NCI-H82 (cell line): ENCODE data around the gene TMEM25.
"Not testable (repeated sequence)": the region's sequence is repeated elsewhere in the genome, so short reads cannot be mapped to it uniquely, and the experiment has no call there.

Source experiments
- DNase-seq: peaks from one replicate; lab custom pipeline; 2025; lab: John Stamatoyannopoulos, UW

TMEM25 gene

GRCh38 chr11:118532852-118533768 is 2.1 kb downstream of the TMEM25 start:
- DNase-seq = no peak

DNA sequence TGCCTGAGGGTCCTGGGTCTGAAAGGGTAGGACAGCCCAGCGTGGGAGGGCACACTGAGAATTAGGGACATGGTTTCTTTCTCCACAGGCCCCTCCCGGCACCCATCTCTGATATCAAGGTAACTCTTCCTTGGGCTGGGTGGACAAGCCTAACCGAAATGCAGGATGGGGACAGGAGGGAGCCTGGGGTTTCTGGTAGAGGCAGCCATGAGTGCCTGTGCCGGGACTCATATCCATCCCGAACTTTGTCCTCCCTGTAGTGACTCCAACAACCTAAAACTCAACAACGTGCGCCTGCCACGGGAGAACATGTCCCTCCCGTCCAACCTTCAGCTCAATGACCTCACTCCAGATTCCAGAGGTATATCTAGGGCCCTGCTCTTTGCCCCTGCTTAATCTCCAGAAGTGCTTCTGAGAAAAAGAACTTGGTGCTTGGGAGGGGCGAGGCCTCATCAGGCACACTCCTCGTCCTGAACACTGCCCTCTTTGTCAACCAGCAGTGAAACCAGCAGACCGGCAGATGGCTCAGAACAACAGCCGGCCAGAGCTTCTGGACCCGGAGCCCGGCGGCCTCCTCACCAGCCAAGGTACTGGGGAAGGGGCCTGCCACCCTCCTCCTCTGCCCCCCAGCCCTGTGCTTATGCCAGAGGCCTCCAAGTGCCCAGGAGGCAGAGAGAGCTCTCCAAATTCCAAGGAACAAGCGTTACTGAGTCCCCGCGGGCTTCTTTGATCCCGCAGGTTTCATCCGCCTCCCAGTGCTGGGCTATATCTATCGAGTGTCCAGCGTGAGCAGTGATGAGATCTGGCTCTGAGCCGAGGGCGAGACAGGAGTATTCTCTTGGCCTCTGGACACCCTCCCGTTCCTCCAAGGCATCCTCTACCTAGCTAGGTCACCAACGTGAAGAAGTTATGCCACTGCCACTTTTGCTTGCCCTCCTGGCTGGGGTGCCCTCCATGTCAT is 3.1 kb downstream of the TMEM25 start:
- no peak for DNase-seq

DNA sequence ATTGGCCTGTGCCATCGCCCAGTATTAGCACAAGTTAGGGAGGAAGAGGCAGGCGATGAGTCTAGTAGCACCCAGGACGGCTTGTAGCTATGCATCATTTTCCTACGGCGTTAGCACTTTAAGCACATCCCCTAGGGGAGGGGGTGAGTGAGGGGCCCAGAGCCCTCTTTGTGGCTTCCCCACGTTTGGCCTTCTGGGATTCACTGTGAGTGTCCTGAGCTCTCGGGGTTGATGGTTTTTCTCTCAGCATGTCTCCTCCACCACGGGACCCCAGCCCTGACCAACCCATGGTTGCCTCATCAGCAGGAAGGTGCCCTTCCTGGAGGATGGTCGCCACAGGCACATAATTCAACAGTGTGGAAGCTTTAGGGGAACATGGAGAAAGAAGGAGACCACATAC is 4.3 kb downstream of the TMEM25 start:
- DNase-seq = no peak

DNA sequence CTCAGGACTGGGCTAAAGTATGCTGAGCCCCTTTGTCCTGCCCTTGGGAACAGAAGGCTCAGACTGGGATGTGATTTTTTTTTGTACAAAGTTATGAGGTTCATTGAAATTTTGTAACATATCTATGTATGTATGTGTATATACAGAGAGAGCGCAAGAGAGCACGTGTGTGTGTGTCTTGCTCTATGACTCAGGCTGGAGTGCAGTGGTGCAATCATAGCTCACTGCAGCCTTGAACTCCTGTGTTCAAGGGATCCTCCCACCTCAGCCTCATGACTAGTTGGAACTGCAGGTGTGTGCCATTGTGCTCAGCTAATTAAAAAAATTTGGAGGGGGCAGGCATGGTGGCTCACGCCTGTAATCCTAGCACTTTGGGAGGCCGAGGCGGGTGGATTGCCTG is 5.7 kb downstream of the TMEM25 start:
- DNase-seq = no peak

DNA sequence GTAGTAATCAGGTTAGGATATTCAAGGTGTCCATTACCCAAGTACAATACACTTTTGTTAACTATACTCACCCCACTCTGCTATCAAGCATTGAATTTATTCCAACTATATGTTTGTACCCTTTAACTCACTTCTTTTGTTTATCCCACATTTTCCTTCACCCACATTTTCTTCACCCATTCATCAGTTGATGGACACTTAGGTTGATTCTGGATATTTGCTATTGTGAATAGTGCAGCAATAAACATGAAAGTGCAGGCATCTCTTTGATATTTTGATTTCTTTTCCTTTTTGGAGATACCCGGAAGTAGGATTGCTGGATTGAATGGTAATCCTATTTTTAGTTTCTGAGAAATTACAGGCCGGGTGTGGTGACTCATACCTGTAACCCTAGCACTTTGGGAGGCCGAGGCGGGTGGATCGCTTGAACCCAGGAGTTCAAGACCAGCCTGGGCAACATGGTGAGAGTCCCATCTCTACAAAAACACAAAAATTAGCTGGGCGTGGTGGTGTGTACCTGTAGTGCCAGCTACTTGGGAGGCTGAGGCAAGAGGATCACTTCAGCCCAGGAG is 6.5 kb downstream of the TMEM25 start:
- DNase-seq = no peak

DNA sequence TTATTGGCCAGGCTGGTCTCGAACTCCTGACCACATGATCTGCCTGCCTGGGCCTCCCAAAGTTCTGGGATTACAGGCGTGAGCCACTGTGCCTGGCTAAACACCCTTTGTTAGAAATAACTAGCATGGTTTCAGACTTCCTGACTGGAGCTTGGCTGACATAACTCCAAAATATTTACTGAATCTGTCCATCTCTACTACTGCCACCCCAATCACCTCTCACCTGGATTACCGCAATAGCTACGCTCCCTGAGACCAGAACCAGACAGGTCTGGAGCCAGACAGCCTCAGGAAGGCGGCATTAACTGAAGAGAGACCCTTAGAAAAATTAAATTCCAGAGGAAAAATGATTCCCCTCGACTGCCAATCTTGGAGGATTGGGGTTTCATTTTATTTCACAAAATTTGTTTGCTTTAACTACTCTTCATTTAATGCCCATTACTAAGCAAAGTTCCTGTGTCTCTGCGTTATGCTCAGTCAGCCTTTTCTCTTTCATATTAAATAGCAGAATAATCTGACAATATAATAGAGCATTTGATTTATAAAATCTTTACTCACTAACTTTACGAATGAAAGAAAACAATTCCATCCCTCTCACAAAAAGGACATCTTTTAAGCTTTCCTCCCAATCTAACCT is 13.1 kb downstream of the TMEM25 start:
- no peak for DNase-seq

DNA sequence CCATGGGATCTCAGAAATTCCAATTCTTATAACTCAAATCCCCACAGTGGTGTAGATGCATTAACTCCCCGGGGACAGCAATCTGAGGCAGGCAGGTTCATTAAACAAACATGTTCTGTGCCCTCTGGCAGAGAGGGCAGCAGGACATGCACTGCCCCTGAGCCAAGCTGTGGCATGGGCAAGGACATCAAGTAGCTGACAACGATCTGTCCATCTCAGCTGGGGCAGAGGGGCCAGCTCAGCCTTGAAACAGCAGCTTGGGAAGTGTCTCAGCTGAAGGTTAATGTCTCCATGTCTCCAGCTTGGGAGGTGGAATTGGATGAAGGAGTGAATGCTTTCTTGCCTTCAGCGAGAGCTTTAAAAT is 13.6 kb downstream of the TMEM25 start:
- DNase-seq = no peak

DNA sequence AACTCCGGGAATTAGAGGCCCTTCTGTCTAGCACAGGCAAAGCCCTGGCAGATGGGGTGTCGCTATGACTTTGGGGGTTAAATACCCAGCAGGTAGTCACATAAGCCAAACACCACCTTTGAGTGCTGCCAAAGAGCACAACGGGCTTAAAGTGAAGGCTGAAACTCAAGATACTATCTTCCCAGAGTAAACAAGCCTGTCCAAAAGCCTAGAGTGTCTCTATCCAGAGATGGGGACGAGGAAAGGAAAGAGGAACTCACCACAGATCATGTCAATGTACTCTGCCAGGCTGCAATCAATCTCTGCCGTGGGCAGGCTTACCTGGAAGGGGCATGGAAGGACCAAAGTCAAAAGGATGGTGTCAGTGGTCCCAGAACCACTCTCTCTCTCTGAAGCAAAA is 14.5 kb downstream of the TMEM25 start:
- no peak for DNase-seq

DNA sequence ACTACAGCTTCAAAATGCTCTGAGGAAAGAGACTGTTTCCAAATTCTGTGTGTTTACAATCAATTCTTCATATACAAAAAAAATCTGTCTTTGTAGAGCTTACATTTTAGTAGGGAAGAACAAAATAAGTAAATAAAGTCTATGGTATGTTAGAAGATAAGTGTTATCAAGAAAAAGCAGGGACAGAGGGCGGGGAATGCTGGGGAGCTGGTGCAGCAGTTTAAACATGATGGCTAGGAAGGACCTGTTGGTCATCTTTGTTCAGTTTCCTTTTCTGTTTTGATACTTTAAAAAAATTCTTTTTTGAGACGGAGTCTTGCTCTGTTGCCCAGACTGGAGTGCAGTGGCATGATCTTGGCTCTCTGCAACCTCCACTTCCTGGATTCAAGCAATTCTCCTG is 16.1 kb downstream of the TMEM25 start:
- no peak for DNase-seq

GRCh38 chr11:118552341-118552740 is 21.3 kb downstream of the TMEM25 start:
- DNase-seq = no peak

DNA sequence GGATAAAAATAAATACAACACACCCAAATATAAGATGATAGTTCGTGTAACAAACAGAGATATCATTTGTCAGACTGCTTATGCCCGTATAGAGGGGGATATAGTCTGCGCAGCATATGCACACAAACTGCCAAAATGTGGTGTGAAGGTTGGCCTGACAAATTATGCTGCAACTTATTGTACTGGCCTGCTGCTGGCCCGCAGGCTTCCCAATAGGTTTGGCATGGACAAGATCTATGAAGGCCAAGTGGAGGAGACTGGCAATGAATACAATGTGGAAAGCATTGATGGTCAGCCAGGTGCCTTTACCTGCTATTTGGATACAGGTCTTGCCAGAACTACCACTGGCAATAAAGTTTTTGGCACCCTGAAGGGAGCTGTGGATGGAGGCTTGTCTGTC is 29.8 kb downstream of the TMEM25 start:
- no peak for DNase-seq

- no peak for DNase-seq
Measured at GRCh38 chr11:118565051-118565450, 34.1 kb downstream of the TMEM25 start.

- DNase-seq = no peak
Measured at GRCh38 chr11:118569670-118570069, 38.7 kb downstream of the TMEM25 start.

GRCh38 chr11:118570787-118571186 is 39.8 kb downstream of the TMEM25 start:
- no peak for DNase-seq

DNA sequence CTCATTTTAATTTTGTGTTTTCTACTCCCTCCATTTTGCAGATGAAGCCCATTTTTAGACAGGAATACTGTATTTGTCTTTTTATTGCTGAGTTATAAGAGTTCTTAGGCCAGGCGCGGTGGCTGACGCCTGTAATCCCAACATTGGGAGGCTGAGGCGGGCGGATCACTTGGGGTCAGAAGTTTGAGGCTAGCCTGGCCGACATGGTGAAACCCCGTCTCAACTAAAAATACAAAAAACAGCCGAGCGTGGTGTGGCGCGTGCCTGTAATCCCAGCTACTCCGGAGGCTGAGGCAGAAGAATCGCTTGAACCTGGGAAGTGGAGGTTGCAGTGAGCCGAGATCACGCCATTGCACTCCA is 40.7 kb downstream of the TMEM25 start:
- not testable (repeated sequence) for DNase-seq

DNA sequence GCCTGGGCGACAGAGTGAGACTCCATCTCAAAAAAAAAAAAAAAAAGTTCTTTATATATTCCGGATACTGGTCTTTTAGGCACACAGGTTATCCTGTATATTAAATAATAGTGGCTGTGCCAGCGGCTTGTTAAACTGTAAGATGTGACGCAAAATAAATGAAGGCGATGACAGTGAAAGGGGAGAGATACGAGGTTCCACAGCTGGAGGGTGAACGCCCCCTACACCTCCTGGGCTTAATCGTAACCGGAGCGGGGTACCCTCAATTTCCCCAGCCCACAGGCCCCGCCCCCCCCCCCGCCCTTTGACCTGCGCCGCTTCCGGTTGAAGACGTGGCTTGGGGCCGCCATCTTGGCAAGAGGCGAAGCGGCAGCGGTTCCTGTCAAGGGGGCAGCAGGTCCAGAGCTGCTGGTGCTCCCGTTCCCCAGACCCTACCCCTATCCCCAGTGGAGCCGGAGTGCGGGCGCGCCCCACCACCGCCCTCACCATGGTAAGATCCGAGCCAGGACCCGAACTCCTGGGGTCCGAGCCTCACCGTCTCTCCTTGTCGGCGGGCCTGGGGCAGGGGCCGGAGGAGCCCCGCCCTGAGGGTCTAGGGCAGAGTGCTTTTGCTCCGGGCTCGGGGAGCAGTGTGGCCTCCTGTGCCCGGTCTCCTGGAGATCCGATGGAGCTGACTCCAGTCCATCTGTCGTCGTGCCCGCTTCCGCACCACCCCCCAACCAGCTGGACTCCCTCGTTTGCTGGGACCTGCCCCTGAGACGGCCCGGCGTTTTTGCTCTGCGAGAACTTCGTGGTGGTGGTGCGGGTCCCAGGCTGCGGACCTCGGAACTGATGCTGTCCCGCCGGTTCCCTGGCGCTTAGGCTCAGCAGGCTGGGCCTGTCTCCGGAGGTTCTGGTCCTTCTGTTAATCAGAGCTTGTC is 41.3 kb downstream of the TMEM25 start, which contains the start of gene ARCN1:
TSS of gene ARCN1 (plus strand) at position 349 of the 920 bp plus-strand sequence. CDS start at position 488, 139 bp downstream.
- peak; percentile 78 for DNase-seq

- peak; percentile 24 for DNase-seq
Measured at GRCh38 chr11:118572981-118573550, 42.1 kb downstream of the TMEM25 start.

DNA sequence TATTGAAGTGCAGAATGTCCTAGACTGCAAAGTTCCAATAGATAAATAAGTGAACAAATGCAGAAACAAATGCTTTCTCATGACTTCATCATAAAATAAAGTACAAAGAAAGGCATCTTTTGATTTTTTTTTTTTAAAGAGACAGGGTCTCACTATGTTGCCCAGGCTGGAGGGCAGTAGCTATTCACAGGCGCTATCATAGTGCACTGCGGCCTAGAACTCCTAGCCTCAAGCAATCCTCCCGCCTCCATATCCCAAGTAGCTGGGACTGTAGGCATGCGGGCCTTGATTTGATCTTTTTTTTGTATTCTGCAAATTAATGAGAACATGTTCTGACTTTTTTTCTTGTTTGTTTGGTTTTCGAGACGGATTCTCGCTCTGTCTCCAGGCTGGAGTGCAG is 43.6 kb downstream of the TMEM25 start:
- DNase-seq = no peak

DNA sequence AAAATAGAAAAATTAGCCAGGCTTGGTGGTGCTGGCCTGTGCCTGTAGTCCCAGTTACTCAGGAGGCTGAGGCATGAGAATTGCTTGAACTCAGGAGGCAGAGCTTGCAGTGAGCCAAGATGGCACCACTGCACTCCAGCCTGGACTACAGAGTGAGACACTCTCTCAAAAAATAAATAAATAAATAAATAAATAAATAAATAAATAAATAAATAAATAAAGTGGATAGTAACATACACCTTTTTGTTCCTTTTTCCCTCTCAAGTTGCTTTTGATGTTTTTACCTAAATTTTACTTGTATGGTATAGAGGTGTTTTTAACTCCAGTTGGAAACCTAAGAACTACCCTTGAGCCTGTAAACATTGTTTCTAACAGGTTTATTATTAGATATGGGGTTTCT is 47.0 kb downstream of the TMEM25 start:
- not testable (repeated sequence) for DNase-seq

- no peak for DNase-seq
Measured at GRCh38 chr11:118581057-118581456, 50.1 kb downstream of the TMEM25 start.
